Limb (tissue), 2 donors: Measurements from ENCODE around the gene MADCAM1.

ENCODE experiments used
- DNase-seq, 2 donors: peaks; one replicate each; pipeline ENCODE4 v3.0.0-alpha.2; 2016; ENCODE audit errors: extremely low spot score in 2 of 2

Gene MADCAM1

DNA sequence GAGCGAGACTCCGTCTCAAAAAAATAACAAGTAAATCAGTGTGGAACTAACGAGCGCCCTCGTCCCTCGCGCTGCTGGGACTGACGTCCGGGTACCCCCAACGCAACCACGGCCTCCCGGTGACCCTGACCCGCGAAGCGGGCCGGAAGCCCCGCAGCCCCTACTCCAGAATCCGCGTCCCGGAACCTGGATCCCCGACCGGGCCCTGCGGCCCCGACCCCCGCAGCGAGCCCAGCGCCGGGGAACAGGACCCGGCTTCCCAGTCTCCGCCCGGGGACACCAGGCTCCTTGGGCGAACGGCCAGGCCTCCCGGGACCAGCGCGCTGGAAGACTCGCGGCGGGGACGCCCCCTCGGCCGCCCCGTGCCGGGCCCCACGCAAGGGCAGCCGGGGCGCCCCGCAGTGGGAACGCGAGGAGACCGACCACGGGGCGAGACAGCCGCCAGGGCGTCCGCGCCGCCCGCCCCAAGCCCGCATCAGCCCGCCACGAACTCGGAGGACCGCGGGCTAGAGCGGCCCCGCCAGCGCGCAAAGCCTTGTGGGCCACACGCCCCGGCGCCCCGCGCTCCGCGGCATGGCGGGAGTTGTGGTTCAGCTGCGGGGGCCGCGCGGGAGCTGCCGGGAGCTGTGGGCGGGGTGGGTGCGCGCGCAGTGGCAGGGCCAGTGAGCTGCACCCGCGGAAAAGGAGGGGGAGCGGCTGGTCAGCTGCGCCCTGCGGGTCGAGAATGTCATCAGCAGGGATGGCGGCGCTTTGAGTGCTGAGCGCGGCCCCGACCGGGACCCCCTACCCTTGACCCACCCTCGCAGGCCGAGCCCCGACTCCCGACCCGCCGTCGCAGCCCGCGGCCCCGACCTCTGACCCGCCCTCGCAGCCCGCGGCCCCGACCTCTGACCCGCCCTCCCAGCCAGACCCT, 7.5 kb upstream of the MADCAM1 start:
- DNase-seq: peak; percentile 92 to 97

- peak in 1 of 2 donors; percentile 62 for DNase-seq
Measured at GRCh38 chr19:489418-490196, 6.7 kb upstream of the MADCAM1 start.

DNA sequence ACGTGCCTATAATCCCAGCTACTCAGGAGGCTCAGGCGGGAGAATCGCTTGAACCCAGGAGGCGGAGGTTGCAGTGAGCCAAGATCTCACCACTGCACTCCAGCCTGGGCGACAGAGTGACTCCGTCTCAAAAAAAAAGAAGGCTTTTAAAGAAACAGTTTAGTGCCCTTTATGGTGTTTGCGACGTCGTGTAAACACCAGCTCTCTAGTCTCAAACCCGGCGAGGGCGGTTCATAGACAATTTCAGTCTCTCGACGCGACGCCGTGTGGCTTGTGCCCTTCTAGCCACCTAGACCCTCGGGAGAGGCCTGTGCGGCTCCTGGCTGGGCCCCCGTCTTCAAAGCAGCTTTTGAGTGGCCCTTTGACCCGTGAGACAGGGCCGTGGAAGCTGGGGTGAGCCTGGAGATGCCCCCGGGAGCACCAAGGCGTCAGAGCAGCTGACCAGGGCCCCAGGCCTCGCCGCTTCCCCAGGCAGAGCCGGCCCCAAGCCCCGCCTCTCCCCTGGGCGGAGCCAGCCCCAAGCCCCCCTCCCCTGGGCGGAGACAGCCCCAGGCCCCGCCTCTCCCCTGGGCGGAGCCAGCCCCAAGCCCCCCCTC, 5.0 kb upstream of the MADCAM1 start:
- DNase-seq: peak in 1 of 2 donors; percentile 60

DNA sequence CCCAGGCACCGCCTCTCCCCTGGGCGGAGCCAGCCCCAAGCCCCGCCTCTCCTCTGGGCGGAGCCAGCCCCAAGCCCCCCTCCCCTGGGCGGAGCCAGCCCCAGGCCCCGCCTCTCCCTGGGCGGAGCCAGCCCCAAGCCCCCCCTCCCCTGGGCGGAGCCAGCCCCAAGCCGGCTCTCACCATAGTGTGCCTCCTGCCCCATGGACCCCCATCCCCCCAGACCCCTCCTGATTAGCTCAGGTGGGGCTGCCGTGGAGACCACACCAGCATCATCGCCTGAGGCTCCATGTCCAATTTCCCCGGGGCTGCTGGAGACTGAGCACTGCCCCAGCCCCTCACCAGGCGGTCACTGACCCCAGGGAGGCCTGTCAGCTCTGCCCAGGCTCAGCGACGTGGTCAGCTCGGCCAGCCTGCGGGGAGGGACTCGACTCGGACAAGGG, 4.2 kb upstream of the MADCAM1 start:
- no peak for DNase-seq

GRCh38 chr19:493391-494170, 2.7 kb upstream of the MADCAM1 start:
- peak in 1 of 2 donors; percentile 26 for DNase-seq

DNA sequence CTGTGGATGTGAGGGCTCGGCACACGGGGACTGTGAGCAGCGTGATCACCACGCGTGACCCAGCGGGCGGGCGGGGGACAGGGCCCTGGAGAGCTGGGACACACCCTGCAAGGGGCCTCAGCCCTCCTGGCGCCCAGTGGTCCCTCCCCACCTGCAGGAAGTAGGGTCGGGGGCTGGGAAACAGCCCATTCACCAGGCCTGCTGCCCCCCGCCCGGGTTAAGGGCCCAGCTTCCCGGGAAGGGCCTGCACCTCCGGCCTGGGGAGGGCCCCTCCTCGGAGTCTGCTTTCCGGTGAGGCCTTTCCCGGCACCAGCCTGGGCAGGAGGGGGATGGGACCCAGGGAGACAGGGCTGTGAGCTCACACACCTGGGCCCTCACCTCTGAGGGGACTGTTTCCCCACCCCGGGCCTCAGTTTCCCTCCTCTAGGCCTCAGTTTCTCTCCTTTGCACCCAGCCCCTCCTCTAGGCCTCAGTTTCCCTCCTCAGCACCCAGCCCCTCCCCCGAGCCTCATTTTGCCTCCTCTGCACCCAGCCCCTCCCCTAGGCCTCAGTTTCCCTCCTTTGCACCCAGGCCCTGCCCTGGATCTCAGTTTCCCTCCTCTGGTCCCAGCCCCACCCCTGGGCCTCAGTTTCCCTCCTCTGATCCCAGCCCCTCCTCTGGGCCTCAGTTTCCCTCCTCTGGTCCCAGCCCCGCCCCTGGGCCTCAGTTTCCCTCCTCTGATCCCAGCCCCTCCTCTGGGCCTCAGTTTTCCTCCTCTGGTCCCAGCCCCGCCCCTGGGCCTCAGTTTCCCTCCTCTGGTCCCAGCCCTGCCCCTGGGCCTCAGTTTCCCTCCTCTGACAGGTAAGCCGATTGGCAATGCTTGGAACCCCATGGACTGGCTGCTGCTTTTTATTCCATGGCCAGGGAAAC, 1.9 kb upstream of the MADCAM1 start:
- no peak for DNase-seq

- no peak for DNase-seq
Measured at GRCh38 chr19:495081-495401, 1.2 kb upstream of the MADCAM1 start.

DNA sequence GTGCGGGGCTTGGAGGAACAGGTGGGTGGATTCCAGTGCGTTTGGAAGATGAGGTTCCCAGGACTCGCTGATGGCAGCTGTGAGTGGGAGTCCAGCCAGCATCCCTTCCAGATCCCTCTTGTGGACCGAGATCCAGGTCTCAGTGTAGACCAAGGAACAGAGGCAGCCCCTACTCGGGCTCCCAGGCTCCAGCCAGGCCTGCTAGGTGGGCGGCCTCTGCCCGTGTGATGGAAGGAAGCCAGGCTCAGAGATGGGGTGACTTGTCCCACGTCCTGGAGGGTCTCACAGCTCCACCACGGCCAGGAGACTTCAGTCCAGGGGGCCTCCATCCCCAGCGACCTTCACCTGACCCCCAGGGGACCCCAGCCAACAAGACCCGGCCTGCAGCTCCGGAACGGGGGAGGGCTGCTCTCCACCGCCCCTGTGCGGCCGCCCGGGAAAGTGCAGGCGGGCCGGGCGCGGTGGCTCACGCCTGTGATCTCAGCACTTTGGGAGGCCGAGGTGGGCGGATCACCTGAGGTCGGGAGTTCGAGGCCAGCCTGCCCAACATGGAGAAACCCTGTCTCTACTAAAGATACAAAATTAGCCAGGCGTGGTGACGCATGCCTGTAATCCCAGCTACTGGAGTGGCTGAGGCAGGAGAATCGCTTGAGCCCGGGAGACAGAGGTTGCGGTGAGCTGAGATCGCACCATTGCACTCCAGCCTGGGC, 729 bp upstream of the MADCAM1 start:
- peak in 1 of 2 donors; percentile 80 for DNase-seq

DNA sequence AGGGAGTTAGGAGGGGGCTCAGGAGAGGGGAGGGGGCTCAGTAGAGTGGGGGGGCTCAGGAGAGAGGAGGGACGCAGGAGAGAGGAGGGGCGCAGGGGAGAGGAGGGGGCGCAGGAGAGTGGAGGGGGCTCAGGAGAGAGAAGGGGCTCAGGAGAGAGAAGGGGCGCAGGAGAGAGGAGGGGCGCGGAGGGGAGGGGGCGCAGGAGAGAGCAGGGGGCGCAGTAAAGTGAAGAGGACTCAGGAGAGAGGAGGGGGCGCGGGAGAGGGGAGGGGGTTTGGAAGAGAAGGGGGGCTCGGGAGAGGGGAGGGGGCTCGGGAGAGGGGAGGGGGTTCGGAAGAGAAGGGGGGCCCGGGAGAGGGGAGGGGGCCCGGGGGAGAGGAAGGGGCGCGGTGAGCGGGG, 700 bp downstream of the MADCAM1 start:
- peak in 1 of 2 donors; percentile 62 for DNase-seq

GRCh38 chr19:497491-497868, 1.2 kb downstream of the MADCAM1 start:
- no peak for DNase-seq

DNA sequence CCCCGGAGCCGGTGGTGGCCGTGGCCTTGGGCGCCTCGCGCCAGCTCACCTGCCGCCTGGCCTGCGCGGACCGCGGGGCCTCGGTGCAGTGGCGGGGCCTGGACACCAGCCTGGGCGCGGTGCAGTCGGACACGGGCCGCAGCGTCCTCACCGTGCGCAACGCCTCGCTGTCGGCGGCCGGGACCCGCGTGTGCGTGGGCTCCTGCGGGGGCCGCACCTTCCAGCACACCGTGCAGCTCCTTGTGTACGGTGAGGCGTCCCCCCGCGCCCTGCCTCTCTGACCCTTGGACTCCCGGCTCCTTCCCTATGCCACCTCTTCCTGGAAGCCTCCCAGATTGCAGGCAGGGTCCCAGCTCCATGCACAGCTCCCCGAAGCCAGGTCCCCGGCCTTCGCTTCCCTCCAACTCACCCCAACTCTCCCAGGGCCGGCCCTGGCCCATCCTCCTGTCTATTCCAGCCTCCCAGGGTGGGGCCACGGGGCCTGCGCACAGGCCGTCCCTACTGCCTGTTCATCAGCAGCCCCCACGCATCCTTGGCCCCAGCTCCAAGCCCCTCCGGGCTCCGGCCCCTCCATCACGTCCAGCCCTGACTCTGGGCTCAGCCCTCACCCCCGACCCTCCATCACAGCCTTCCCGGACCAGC, 1.7 kb downstream of the MADCAM1 start:
- DNase-seq: peak in 1 of 2 donors; percentile 55

DNA sequence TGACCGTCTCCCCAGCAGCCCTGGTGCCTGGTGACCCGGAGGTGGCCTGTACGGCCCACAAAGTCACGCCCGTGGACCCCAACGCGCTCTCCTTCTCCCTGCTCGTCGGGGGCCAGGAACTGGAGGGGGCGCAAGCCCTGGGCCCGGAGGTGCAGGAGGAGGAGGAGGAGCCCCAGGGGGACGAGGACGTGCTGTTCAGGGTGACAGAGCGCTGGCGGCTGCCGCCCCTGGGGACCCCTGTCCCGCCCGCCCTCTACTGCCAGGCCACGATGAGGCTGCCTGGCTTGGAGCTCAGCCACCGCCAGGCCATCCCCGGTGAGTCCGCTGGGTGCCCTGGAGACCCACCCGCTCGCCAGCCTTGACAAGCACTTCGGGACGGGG, 2.2 kb downstream of the MADCAM1 start:
- DNase-seq: no peak

DNA sequence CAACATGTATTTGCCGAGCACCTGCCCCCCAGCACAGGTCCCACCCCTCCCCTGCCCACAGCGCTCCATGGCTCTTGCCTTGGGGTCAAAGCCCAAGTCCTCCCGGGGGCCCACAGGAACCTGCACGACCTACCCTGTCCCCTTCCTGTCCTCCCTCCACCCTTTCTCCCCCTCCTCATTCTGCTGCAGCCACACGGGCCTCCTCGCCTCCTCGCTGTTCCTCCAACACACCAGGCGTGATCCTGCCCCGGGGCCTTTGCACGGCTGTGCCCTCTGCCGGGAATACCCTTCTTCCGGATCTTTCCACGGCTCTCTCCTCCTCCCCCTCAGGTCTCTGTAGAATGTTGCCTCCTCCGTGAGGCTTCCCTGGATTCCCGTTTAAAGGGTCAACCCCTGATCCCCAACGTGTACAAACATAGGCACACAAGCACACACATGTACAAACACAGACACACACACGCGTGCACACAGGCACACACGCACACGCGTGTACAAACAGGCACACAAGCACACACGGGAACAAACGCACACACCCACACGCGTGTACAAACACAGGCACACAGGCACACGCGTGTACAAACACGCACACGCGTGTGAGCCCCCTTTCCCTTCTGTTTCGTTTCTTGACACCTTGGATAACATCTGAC, 2.8 kb downstream of the MADCAM1 start:
- peak in 1 of 2 donors; percentile 48 for DNase-seq

- peak in 1 of 2 donors; percentile 30 for DNase-seq
Measured at GRCh38 chr19:501646-502045, 5.4 kb downstream of the MADCAM1 start.

GRCh38 chr19:504616-505015, 8.3 kb downstream of the MADCAM1 start:
- peak in 1 of 2 donors; percentile 25 for DNase-seq

- peak in 1 of 2 donors; percentile 100 for DNase-seq
Measured at GRCh38 chr19:506404-507285, 10.4 kb downstream of the MADCAM1 start.
